ENCODE data around the gene IRF2BP2. TPM values are rescaled to one million over a fixed set of nuclear protein-coding genes. Genes with fewer than 3 reads are reported as not detected.

IRF2BP2 gene
- total and polyA plus RNA-seq, 2 of the 13 experiments (the other 11 are each of a cell fraction or from before 2014, with no cell fraction given) = 140 to 147 TPM

DNA sequence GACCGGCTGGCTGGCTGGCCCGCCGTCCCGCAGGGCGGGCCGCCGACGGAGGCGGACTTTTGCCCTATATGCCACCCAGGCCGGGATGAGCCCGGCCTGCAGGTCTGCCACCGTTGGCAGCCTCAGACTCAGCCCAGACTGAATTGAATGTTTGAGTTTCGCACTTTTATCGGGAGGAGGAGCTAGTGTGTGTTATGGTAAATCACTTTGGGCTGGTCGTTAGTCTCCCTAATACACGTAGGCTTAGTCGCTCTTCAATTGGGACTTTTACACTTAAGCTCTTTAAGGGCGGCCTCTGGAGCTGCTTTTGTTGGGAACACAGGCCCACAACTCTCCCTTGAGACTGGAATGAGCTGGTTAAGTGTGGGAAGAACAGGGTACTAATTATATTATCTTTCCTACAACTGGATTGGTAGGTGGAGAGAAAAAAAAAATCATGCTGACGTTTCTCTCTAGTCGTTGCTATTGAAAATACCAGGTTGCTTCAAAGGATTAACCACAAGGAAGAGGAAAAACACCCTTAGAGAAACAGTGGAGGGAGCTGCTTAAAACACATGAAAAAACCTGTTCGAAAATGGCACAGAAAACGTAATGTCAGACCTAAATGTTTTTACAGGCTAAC, 1.4 kb upstream of the IRF2BP2 start (continued):
- TF ChIP-seq, protein P1, sequence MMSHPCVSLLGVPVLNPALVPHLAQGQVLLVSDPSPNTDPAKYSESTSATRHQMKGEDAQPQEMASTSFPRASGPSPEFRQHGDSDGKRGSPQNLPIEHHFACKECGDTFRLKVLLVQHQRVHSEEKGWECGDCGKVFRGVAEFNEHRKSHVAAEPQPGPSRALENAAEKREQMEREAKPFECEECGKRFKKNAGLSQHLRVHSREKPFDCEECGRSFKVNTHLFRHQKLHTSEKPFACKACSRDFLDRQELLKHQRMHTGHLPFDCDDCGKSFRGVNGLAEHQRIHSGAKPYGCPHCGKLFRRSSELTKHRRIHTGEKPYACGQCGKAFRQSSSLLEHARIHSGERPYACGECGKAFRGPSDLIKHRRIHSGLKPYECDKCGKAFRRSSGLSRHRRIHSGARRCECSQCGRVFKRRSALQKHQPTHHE (CRISPR knock-in tag; IDR thresholded peaks at IDR 0.05; ENCODE audit: borderline replicate concordance) = no peak; the same call in none of the 2 replicates
- TF ChIP-seq ZFP62 (CRISPR knock-in tag; IDR thresholded peaks at IDR 0.05) = no peak
- TF ChIP-seq HOXA5 (CRISPR knock-in tag; IDR thresholded peaks at IDR 0.05) = no peak
- TF ChIP-seq RARG (CRISPR knock-in tag; IDR thresholded peaks at IDR 0.05; ENCODE audit: low read depth) = no peak
- TF ChIP-seq, protein P2, sequence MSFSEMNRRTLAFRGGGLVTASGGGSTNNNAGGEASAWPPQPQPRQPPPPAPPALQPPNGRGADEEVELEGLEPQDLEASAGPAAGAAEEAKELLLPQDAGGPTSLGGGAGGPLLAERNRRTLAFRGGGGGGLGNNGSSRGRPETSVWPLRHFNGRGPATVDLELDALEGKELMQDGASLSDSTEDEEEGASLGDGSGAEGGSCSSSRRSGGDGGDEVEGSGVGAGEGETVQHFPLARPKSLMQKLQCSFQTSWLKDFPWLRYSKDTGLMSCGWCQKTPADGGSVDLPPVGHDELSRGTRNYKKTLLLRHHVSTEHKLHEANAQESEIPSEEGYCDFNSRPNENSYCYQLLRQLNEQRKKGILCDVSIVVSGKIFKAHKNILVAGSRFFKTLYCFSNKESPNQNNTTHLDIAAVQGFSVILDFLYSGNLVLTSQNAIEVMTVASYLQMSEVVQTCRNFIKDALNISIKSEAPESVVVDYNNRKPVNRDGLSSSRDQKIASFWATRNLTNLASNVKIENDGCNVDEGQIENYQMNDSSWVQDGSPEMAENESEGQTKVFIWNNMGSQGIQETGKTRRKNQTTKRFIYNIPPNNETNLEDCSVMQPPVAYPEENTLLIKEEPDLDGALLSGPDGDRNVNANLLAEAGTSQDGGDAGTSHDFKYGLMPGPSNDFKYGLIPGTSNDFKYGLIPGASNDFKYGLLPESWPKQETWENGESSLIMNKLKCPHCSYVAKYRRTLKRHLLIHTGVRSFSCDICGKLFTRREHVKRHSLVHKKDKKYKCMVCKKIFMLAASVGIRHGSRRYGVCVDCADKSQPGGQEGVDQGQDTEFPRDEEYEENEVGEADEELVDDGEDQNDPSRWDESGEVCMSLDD (CRISPR knock-in tag; IDR thresholded peaks at IDR 0.05; ENCODE audit: borderline replicate concordance) = no peak
- peak; percentile 13; the same call in 1 of the 2 replicates for TF ChIP-seq ZNF788 (CRISPR knock-in tag; IDR thresholded peaks at IDR 0.05; ENCODE audit: borderline replicate concordance)
- no peak for TF ChIP-seq ZNF7 (CRISPR knock-in tag; IDR thresholded peaks at IDR 0.05)
- TF ChIP-seq RAD21 (CRISPR knock-in tag; IDR thresholded peaks at IDR 0.05) = no peak
- TF ChIP-seq ZNF12 (CRISPR knock-in tag; IDR thresholded peaks at IDR 0.05) = no peak
- TF ChIP-seq, protein P3, sequence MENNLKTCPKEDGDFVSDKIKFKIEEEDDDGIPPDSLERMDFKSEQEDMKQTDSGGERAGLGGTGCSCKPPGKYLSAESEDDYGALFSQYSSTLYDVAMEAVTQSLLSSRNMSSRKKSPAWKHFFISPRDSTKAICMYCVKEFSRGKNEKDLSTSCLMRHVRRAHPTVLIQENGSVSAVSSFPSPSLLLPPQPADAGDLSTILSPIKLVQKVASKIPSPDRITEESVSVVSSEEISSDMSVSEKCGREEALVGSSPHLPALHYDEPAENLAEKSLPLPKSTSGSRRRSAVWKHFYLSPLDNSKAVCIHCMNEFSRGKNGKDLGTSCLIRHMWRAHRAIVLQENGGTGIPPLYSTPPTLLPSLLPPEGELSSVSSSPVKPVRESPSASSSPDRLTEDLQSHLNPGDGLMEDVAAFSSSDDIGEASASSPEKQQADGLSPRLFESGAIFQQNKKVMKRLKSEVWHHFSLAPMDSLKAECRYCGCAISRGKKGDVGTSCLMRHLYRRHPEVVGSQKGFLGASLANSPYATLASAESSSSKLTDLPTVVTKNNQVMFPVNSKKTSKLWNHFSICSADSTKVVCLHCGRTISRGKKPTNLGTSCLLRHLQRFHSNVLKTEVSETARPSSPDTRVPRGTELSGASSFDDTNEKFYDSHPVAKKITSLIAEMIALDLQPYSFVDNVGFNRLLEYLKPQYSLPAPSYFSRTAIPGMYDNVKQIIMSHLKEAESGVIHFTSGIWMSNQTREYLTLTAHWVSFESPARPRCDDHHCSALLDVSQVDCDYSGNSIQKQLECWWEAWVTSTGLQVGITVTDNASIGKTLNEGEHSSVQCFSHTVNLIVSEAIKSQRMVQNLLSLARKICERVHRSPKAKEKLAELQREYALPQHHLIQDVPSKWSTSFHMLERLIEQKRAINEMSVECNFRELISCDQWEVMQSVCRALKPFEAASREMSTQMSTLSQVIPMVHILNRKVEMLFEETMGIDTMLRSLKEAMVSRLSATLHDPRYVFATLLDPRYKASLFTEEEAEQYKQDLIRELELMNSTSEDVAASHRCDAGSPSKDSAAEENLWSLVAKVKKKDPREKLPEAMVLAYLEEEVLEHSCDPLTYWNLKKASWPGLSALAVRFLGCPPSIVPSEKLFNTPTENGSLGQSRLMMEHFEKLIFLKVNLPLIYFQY (CRISPR knock-in tag; IDR thresholded peaks at IDR 0.05; ENCODE audit: borderline replicate concordance) = no peak; the same call in 1 of the 2 replicates
- no peak for TF ChIP-seq ZSCAN21 (CRISPR knock-in tag; IDR thresholded peaks at IDR 0.05; ENCODE audit: borderline replicate concordance)
- TF ChIP-seq ZNF607 (CRISPR knock-in tag; IDR thresholded peaks at IDR 0.05; ENCODE audit: borderline replicate concordance) = no peak
- TF ChIP-seq, protein P4, sequence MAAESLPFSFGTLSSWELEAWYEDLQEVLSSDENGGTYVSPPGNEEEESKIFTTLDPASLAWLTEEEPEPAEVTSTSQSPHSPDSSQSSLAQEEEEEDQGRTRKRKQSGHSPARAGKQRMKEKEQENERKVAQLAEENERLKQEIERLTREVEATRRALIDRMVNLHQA (CRISPR knock-in tag; IDR thresholded peaks at IDR 0.05) = no peak
- TF ChIP-seq NKX3-1 (CRISPR knock-in tag; IDR thresholded peaks at IDR 0.05) = no peak
- no peak; the same call in 1 of the 2 replicates for TF ChIP-seq RXRA (CRISPR knock-in tag; IDR thresholded peaks at IDR 0.05)
- TF ChIP-seq TAF1 (CRISPR knock-in tag; IDR thresholded peaks at IDR 0.05) = peak; percentile 55
- no peak for TF ChIP-seq KDM5B (CRISPR knock-in tag; IDR thresholded peaks at IDR 0.05; ENCODE audit: borderline replicate concordance)
- no peak for TF ChIP-seq ESRRA (CRISPR knock-in tag; IDR thresholded peaks at IDR 0.05; ENCODE audit: low read depth)
- no peak for TF ChIP-seq ZNF44 (CRISPR knock-in tag; IDR thresholded peaks at IDR 0.05)
- TF ChIP-seq, protein P5, sequence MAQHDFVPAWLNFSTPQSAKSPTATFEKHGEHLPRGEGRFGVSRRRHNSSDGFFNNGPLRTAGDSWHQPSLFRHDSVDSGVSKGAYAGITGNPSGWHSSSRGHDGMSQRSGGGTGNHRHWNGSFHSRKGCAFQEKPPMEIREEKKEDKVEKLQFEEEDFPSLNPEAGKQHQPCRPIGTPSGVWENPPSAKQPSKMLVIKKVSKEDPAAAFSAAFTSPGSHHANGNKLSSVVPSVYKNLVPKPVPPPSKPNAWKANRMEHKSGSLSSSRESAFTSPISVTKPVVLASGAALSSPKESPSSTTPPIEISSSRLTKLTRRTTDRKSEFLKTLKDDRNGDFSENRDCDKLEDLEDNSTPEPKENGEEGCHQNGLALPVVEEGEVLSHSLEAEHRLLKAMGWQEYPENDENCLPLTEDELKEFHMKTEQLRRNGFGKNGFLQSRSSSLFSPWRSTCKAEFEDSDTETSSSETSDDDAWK (CRISPR knock-in tag; IDR thresholded peaks at IDR 0.05) = no peak
- TF ChIP-seq NR1H2 (CRISPR knock-in tag; IDR thresholded peaks at IDR 0.05; ENCODE audit: borderline replicate concordance, low read depth) = 0 out of 2 replicates have a peak, but pooled peaks have one; percentile 52

Data from HepG2 (cell line).